GM23248 (cell line): ENCODE data around the gene SULT1A4.
"Not testable (repeated sequence)": the region's sequence is repeated elsewhere in the genome, so short reads cannot be mapped to it uniquely, and the experiment has no call there.

Experiments
- EZH2 ChIP-seq: fragments of 200-600 bp; sonication (generic); IDR thresholded peaks from 2 replicates; pipeline ENCODE4 v1.6.1; 2018; ENCODE audit warnings: antibody characterized with exemption, mild to moderate bottlenecking; ENCODE audit not compliant: insufficient read depth, poor library complexity, severe bottlenecking
- EZH2phosphoT487 ChIP-seq: fragments of 200-600 bp; sonication (generic); IDR thresholded peaks from 2 replicates; pipeline ENCODE4 v1.6.1; 2018; ENCODE audit warnings: antibody characterized with exemption, moderate library complexity, mild to moderate bottlenecking, low read depth; ENCODE audit not compliant: insufficient read depth

GRCh38 chr16:29465985-29466824 lies 6.5 kb downstream of the SULT1A4 start:
- not testable (repeated sequence) for TF ChIP-seq EZH2, EZH2phosphoT487
